HG02852 (cell line): ENCODE results near the gene CEP170B.
"Not testable (repeated sequence)": the region's sequence is repeated elsewhere in the genome, so short reads cannot be mapped to it uniquely, and the experiment has no call there.

ENCODE experiments used
- ATAC-seq: cut with Tn5 transposase; IDR thresholded peaks from one replicate; pipeline ENCODE4 v1.9.1; 2021; ENCODE audit warnings: mild to moderate bottlenecking, moderate library complexity; ENCODE audit not compliant: unreplicated experiment

The CEP170B gene

DNA sequence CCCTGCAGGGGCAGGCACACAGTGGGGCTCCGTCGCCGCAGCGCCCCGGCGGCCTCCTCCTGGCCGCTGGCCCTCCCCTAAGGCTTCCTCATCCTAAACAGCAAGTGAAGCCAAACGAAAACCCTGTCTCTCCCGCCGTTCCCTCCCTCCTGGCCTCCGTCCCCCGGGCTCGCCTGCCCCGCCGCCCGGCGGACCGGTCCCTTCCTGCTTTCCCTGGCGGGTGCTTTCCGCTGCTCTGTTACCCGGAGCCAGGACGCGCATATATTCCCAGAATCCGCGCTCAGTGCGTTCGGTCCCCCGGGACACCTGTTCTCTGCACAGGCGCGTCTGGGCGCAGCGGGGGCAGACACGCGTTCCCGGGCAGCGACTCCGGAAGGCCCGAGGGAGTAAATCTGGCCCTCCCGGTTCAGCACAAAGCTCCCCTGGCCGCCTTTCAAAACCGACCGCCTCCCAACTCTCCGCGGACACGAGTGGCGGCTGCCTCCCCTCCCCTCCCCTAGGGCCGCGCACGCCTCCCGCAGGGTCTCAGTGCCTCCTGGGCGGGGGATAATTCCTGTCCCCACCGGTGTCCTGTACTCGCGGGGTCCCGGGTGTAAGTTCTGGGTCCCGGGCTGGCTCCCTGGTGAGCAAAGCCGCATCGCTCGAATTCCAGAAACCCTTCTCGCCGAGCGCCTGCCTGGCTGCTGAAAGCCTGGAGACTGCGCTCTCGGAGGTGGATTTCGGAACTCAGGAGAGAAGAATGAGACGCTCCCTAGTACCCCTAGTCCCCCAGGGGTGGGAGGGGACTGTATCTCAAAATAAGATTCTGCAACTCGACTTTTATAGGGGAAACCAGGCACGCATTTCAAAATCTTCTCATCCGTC is 21.4 kb upstream of the CEP170B start:
- ATAC-seq = no peak

DNA sequence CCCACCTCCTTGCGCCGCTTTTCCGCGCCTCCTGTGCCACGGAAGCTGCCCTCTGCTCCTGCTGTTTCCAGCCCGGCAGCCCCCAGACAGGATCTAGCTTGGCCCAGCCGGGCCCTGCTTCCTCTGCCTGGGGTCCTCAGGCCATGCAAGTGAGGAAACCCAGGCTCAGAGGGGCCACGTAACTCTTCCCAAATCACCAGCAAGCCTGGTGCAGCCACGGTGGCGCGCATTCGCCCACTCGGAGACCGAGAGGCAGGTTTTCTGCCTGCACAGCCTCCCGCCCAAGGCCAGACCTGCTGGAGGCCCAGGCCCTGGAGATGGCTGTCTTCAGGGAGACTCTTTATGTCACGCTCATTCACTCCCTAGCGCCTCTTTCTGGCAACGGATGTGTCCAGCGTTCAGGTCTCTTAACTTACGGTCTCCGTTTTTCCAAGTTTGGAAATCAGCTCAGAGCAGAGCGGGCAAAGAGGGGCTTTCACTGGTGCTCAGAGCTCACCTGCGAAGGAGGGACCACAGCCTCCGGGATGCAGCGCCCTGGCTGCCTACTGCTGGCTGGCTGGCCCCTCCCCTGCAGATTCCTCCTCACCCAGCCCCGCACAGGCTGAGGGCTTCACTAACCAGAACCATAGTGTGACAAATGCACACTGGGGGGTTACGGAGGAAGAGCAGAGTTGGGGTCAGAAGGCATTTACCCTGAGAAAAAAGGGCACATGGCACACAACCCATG is 20.6 kb upstream of the CEP170B start:
- ATAC-seq = no peak

DNA sequence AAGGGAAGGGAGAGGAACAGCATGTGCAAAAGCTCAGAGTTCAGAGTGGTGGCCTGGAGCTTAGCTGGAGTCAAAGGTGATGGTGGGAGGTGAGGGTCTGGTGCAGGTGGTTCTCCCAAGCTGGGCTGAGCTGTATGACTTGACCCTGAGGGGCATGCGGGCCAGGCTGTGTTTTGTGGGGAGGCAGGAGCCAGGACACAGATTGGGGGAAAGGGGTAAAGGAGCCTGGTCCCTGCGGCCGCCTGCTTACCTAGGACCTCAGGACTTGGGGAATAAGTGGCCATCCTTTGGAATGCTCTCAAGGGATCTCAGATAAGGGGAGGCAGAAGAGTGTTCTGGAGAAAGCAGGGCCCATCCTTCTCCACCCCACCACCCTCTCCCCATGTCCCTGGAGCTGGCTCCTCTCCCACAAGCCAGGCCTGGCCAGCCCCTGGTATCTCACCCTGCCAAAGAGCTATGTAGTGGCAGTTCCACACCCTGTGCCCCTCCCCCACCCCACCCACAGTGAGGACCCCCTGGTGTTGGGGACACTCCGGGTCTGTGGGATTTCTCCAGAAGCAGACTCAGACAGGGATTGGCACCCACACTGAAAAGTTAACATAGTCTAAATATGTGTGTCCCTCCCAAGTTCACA is 19.9 kb upstream of the CEP170B start:
- ATAC-seq = no peak

DNA sequence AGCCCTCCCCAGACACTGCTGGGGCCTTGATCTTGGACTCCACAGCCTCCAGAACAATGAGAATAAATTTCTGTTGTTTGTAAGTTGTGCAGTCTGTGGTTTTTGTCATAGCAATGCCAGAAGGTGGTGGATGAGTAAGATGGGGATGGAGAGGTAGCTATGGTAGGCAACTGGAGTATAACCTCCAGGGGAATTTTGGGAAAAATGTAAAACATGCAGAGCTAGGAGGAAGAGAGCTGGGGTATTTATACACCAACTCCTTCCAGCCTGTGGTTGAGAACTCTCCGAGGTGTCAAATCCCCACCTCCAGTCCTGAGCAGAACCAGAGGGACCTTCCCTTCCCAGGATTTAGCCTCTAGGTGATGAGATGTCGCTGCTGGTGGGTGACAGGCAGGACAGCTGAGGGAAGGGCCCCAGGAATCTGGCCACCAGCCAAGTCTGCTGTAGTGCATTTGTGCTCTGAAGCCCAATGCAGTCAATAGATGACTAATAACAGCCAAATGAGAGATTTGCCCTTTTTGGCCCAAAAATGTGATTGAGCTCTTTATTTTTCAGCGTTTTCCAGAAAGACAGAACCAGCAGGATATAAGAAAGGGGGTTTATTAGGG is 19.1 kb upstream of the CEP170B start:
- no peak for ATAC-seq

DNA sequence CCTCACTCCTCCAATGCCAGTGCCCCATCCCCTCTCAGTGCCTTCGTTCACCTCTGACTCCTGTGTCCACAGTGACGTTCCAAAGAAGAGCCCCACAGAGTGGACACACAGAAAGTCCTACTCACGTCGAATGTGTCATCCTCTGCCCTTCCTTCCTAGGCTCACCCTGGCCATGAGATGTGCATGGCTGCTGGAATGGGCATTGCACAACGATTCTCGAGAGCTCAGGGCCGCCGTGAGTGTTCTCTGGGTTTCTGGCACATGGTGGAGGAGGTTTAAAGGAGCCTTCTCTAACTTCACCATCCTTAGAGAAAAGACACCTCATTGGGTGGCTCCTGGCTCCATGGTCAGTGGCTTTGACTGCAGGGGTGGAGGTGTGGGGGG is 12.8 kb upstream of the CEP170B start:
- ATAC-seq = no peak

DNA sequence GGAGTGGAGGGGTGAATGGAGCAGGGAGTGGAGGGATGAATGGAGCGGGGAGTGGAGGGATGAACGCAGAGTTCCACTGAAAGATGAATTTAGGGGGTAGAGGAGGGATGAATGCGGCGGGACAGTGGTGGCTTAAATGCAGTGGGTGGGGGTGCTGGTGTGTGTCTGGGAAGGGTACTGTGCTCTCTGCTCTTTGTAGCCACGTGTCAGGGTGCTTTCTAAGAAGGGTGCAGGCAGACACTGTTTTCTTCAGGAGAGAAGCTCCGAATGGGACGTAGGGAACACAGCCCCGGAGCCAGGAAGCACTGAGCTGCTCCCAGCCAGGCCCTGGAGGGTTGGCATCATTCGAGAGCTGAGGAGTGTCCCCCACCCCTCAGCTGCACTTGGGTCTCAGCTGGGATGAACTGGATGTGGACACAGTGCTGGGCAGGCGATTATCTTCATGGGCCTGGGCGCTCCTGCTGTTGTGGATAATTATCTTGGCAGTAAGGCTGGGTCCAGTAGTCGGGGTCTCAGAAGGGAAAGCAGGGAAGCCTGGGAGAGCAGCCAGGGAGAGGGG is 9.5 kb upstream of the CEP170B start:
- no peak for ATAC-seq

DNA sequence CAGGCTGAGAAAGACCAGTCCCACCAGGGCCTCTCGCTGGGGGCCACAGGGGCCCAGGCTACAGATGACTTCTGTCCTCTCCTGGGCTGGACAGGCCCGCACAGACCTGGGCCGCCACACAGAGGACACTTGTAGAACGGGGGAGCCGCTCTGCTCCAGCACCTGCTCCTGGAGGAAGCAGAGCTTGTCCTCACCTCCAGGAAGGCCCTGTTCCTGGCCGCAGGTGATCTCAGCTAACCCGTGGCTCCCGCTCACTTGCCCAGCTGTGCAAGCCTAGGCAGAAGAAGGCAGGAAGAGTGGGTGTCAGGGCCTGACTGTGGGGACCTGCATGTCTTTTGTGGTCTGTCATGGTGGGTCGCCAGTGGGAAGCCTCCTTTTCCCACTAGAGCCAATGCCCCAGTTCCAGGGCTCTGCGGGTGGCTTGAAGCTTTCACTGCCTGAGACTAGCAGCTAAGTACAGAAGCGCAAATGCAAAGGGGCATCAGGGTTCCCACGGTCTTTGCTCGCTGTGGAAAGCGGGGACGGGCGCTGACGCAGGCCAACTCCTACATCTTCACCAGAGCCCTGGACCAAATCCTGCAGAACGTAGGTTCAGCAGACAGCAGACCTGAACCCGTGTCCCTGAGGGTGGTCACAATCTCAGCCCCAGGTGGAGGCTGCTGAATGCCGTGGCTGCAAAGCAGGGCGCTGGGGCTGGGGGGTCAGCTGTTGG is 8.8 kb upstream of the CEP170B start:
- no peak for ATAC-seq

DNA sequence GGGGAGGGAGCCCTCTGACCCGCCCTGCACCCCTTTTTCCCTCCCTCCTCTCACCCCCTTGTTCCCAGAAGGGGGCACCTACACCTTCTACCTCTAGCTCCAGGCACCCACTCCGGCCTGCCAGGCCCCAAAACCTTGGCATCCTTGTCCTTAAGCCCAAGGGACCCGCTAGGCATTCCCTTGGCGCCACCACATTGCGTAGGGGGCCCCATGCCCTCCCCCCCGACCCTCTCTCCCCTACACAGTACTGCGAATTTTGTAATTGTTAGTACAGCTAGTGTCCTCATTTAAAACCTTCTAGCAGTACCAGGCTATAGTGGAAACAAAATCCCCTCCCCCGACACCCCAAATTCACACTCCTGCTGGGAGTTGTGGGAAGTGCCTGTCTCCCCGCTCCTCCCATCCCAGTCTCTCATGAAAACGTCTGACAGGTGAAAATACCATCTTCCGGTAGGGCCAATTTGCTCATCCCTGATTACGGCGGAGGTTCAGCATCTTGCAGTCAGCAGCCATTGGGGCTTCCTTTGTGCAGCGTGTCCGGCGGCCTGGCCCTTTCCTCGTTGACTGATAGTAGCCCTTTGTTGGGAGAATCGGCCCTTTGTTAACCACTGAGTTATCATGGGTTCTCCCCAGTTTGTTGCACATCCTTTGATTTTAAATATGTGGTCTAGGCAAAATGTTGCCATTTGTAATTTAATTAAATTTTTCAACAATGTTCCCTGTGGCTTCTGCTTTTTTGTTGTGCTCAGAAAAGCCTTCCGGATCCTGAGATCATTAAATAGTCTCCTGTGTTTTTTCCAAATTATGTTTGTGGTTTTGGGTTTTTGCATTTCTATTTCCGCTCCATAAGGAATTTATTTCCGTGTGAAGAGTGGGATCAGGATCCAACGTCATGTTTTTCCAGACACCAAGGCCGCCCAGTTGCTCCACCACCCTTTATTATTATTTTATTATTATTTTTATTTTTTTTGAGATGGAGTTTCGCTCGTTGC is 7.9 kb upstream of the CEP170B start:
- ATAC-seq = no peak

DNA sequence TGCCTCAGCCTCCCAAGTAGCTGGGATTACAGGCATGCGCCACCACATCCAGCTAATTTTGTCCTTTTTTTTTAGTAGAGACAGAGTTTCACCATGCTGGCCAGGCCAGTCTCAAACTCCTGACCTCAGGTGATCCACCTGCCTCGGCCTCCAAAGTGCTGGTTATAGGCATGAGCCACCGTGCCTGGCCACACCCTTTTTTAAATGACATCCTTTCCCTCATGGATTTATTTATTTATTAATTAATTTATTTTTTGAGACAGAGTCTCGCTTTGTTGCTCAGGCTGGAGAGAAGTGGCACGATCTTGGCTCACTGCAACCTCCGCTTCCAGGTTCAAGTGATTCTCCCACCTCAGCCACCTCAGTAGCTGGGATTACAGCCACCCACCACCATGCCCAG is 7.1 kb upstream of the CEP170B start:
- ATAC-seq = not testable (repeated sequence)

DNA sequence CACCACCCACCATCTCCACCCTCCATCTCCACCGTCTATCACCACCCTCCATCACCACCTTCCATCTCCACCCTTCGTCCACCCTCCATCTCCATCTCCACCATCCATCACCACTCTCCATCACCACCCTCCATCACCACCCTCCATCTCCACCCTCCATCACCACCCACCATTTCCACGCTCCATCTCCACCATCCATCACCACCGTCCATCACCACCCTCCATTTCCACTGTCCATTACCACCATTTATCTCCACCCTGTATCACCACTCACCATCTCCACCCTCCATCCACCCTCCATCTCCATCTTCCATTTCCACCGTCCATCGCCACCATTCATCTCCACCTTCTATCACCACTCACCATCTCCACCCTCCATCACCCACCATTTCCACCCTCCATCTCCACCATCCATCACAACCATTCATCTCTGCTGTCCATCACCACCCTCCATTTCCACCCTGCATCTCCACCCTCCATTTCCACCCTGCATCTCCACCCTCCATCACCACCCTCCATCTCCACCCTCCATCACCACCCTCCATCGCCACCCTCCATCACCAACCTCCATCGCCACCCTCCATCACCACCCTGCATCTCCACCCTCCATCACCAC is 6.1 kb upstream of the CEP170B start:
- no peak for ATAC-seq

DNA sequence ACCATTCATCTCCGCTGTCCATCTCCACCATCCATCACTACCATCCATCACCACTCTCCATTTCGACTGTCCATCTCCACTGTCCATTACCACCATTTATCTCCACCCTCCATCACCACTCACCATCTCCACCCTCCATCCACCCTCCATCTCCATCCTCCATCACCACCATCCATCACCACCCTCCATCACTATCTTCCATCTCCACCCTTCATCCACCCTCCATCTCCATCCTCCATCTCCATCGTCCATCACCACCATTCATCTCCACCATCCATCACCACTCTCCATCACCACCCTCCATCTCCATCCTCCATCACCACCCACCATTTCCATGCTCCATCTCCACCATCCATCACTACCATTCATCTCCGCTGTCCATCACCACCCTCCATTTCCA is 5.2 kb upstream of the CEP170B start:
- no peak for ATAC-seq

DNA sequence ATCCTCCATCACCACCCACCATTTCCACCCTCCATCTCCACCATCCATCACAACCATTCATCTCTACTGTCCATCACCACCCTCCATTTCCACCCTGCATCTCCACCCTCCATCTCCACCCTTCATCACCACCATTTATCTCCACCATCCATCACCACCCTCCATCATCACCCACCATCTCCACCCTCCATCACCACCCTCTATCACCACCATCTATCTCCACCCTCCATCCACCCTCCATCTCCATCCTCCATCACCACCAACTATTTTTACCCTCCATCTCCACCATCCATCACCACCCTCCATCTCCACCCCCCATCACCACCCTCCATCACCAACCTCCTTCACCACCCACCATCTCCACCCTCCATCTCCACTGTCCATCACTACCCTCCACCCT is 4.7 kb upstream of the CEP170B start:
- ATAC-seq = no peak

DNA sequence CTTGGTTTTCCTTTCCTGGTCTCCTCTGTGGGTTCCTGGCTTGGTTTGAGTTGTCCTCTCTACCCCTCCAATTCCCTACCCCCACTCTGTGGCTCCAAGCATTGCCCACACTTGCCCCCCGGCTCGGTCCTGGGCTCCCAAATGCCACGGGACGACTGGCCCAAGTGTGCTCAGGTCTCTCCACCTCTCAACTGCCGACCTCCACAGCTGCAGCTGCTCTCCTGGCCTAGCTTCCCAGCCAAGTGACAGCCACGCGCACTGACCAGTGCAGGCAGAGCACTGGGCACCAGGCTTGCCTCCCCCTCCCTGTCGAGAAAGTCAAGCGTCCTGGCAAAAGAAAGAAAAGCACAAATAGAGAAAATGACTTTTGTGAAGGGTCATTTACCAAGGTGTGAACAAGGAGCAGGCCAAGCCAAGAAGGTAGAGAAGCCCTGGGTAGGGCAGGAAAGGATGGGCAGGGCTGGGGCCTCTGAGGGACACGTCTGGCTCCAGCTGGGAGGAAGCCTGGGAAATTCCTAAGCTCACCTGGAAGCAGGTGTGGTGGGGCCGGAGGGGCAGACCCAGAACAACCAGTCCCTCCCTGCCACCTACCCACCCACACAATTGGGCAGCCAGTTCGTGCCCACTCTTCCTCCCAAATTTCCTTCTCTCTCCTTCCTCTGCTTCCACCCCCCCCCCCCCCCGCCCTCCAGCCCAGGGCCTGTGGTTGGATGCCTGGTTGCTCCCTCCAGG is 1.8 kb upstream of the CEP170B start:
- ATAC-seq = no peak

DNA sequence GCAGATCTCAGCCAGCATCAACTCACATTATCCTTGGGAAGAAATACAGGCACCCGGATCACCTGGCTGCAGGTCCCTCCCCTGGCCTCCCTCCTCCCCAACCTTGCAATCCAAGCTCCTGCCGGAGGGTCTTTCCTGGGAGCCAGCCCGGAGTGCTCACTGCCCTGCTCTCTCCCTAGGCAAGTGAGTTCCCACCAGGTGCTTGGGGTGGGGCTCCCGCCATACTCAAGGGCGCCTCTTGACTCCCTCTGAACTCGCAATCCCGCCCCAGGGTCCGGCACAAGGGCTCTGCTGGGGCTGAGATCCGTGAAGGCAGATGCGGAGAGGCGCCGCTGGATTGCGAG is 1.2 kb upstream of the CEP170B start:
- ATAC-seq = no peak

DNA sequence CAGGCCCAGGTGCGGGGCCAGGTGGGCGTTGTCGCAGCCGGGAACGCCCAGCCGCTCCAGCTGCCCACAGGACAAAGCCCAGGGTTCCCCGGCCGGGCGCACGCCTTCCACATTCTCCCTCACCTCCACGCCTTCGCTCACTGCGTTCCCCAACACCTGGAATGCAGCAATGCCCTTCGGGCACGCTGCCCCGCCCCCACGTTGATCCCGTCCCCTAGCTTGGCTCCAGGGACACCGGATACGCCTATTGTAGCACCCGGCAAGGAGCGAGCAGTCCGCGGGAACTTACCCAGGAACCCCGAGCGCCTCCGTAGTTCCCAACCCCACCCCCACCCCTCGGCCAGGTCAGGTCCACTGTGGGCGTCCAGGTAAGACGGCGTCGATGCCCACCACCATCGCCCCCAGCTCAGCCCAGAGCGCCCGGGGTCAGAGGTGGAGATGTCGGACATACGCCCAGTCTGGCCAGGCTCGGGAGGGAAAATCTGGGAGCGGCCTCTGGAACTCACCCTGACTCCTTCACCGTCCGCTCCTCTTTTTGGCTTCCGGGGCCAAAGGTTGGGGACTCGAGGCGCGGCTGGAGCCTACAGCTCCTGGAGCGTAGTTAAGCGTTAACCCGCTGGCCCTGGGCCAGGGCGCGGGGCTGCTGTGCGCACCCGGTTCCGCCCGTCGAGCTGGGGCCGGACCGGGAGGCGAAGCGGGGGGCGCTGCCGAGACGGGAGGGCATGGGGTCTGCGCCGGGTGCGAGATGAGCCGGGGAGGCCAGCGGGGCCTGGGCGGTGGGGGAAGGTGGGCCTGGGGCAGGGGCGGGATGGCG is 594 bp upstream of the CEP170B start:
- ATAC-seq = no peak

DNA sequence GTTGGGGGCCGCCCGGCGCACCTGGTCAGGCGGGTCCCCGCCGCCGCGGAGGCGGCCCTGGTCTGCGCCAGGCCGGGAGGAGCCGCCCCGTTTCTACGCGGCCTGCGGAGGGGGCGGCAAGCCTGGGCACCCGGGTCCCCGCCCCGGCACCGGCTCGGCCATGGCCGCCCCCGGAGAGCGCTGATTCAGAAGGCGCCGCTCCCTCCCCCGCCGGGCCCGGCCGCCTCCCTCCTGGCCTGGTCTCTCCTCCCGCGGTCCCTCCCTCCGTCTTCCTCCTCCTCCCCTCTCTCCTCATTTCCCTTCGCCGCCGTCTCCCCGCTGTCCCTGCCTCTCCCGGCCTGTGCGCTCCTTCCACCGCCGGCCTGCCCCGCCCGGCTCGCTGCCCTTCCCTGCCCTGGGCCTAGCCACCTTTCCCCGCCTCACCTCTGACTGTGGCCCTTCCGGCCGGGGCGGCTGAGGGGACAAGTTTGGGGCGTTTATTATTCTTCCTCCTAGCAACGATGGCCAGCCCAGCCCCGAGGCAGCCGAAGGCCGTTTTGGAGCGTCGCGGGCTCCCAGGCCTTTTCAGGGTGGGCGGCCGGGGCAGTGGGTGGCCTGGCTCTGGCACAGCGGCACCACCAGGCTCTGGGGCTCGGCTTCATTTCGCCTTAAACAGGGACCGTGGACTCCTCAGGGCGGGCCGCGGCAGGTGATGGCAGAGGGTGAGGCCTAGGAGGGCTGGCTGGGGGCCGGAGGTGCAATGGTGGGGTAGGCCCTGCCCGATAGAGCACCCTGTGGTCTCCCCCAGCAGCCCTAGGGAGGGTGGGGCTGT is 768 bp downstream of the CEP170B start:
- no peak for ATAC-seq
